ENCODE measurements around the gene PPM1H.
"Not testable (repeated sequence)": the region's sequence is repeated elsewhere in the genome, so short reads cannot be mapped to it uniquely, and the experiment has no call there.

PPM1H gene, protein sequence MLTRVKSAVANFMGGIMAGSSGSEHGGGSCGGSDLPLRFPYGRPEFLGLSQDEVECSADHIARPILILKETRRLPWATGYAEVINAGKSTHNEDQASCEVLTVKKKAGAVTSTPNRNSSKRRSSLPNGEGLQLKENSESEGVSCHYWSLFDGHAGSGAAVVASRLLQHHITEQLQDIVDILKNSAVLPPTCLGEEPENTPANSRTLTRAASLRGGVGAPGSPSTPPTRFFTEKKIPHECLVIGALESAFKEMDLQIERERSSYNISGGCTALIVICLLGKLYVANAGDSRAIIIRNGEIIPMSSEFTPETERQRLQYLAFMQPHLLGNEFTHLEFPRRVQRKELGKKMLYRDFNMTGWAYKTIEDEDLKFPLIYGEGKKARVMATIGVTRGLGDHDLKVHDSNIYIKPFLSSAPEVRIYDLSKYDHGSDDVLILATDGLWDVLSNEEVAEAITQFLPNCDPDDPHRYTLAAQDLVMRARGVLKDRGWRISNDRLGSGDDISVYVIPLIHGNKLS

GRCh38 chr12:62934799-62935674 lies at the start of gene PPM1H:
Gene PPM1H, minus strand, starts transcription at chr12:62935150. Its CDS starts 414 bp downstream, at chr12:62934736.
- peak; percentile 25 for DNase-seq

DNA sequence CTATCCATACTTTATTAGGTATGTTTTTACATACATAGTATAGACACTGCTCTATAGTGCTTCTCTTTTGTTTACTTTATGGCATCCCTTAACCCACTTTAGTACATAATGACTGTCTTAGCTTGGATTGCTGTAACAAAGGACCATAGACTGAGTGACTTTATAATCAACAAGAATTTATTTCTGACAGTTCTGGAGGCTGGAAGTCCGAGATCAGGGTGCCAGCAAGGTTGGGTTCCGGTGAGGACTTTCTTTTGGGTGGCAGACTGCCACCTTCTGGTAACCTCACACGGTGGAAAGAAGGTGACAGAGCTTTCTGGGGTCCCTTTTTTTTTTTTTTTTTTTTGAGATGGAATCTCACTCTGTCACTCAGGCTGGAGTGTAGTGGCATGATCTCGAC lies 48.6 kb upstream of the PPM1H start:
- no peak for DNase-seq

GRCh38 chr12:62978768-62979167 lies 43.8 kb upstream of the PPM1H start:
- DNase-seq, result no peak

- no peak for DNase-seq
Measured at GRCh38 chr12:62977883-62978282, 42.9 kb upstream of the PPM1H start.

GRCh38 chr12:62977418-62977817 lies 42.5 kb upstream of the PPM1H start:
- no peak for DNase-seq

GRCh38 chr12:62976110-62976662 lies 41.2 kb upstream of the PPM1H start:
- DNase-seq, result no peak

GRCh38 chr12:62971769-62972525 lies 37.0 kb upstream of the PPM1H start:
- no peak for DNase-seq

DNA sequence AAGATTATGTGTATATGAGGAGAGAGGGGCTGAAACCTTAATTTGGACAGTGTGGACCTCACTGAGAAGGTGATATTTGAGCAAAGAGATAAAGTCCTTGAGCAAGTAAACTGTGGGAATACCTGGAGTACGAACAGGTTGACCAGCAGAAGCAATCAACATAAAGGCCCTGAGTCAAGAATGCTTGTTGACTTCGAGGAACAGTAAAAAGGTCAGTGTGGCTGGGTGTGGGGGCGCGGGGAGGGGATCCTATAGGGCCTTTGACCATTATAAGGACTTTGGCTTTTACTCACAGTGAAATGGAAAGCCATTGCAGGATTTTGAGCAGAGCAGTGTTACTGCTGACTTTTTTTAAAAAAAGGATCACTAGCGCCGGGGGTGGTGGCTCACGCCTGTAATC lies 34.7 kb upstream of the PPM1H start:
- DNase-seq, result no peak

DNA sequence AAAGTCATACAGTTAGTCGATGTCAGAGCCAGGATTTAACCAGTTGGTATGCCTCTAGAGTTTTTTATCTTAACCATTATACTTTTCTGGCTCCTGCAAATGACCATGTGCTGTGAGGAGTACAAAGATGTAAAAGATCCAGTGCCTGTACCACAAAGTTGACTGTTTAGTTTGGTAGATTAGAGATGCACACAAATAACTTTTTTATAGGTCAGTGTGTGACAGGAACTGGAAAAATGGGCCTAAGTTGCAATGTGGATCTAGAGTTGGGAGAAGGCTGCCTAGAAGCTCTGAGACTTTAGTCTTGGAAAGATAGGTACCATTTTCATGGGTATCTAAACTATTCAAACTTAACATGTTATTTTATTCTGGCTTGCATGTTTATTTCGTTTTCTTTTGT lies 32.8 kb upstream of the PPM1H start:
- no peak for DNase-seq

DNA sequence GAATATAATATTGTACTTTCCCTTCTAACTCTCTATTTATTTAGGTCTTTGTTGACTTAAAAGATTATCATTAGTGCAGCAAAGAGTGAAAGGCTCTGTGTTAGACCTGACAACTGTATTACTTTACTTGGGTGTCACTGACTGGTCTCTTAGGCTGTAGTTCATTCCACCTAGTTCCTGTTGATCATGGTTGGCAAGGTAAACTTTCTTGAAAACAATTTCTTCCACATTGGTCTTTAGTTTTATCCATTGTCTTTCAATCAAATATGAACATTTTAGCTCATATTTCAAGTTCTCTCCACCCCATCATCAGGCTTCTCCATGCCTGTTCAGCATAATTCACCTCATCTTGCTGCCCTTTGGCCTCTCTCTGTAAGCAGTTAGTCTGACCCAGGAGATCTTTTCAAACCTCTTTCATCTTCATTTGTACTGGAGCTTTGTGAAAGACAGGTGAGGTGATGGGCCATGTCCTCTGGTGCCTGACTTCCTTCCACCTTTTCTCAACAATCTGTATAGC lies 32.1 kb upstream of the PPM1H start:
- DNase-seq, result no peak

DNA sequence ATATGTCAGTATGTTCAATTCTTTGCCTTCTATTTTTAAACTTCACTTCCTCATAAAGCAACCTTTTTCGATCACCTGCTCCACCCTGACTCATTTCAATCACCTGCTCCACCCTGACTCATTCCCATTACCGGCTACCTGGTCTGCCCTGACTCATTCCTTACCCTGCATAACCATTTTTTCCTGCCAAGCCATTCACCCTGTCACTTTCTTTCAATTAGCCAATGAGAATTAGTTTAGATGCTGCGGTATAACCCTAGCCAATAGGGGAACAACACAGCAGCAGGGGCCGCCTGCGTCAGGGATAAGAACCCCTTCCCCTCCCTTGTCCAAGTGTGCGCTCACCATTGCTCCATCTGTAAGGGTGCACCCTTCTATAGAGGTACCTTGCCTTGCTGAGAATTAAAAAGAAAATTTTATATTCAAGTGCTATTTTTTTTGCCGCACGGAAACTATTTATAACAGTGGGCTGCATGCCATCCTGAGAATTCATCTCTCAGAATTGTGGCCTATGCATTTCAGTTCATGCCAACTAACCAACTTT lies 31.6 kb upstream of the PPM1H start:
- not testable (repeated sequence) for DNase-seq

DNA sequence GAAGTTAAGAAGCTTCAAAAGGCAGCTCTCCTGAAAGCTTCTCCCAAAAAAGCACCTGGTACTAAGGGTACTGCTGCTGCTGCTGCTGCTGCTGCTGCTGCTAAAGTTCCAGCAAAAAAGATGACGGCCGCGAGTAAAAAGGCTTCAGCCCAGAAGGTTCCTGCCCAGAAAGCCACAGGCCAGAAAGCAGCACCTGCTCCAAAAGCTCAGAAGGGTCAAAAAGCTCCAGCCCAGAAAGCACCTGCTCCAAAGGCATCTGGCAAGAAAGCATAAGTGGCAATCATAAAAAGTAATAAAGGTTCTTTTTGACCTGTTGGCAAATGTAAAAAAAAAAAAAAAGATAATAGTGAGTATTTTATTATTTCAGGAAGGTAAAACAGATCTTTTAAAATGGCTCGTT lies 30.8 kb upstream of the PPM1H start:
- not testable (repeated sequence) for DNase-seq

DNA sequence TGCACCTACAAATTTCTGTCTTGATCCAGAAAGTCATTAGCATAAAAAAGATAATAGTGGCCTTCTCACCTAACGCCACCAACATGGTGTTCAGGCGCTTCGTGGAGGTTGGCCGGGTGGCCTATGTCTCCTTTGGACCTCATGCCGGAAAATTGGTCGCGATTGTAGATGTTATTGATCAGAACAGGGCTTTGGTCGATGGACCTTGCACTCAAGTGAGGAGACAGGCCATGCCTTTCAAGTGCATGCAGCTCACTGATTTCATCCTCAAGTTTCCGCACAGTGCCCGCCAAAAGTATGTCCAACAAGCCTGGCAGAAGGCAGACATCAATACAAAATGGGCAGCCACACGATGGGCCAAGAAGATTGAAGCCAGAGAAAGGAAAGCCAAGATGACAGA lies 30.3 kb upstream of the PPM1H start:
- not testable (repeated sequence) for DNase-seq

- no peak for DNase-seq
Measured at GRCh38 chr12:62963486-62964041, 28.6 kb upstream of the PPM1H start.

GRCh38 chr12:62960324-62960723 lies 25.4 kb upstream of the PPM1H start:
- no peak for DNase-seq

GRCh38 chr12:62959745-62960144 lies 24.8 kb upstream of the PPM1H start:
- DNase-seq, result no peak

DNA sequence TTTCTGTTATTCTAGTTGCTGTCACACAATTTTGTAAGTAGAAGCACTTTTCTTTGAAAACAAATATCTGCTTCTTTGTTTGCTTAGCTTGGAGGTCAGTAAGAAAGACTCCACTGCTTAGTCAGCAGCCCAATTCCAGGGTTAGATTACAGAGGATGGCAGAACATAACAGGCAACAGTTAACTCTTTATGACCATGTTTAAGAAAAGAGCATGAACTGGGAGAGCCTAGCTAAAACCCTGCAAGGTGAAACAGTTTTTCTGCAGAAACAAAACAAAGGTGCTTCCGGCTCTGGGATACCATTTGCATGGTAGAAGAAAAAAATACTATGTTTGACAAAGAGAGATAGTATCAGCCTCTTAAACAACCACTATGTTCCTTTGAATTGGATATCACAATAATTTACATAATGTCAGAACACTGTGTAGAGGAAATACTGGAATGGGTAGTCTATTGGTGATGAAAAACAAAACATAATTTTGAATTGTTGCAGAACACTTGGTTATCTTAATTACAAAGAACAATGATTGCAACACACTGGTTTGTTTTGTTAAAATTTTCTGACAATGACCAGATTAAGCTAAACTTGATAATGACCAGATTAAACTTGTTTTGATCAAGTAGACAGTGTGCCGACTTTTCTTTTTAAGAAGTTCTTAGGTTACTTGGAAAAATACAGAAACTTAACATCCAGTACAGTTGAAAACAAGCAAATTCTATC lies 22.4 kb upstream of the PPM1H start:
- DNase-seq, result no peak

DNA sequence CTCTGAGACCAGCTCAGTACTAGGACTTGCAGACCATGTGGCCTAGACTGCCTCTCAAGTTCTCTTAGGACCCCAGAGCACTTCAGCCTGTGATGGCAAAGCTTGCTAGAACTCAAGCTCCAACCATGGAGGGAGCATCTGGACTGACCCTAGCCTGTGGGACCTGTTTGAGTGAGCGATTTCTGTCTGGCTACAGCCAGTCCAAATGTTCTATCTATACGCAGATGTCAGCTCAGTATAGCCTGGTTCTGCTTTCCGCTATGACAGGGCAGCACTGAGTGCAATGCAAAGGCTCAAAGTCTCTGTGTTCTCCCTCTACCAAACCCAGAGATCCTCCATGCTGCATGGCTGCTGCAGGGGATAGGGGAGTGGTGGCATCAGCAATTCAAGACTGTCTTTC lies 20.7 kb upstream of the PPM1H start:
- DNase-seq, result no peak

- DNase-seq, result no peak
Measured at GRCh38 chr12:62950317-62950716, 15.4 kb upstream of the PPM1H start.

DNA sequence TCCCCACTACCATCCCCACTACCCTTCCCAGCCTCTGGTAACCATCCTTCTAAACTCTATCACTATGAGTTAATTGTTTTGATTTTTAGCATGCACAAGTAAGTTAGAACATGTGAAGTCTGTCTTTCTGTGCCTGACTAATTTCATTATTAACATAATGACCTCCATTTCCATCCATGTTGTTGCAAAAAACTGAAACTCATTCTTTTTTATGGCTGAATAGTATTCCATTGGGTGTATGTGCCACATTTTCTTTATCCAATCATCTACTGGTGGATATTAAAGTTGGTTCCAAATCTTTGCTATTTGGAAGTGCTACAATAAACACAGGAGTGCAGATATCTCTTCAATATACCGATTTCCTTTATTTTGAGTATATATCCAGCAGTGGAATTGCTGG lies 13.2 kb upstream of the PPM1H start:
- DNase-seq, result no peak

- no peak for DNase-seq
Measured at GRCh38 chr12:62947364-62947763, 12.4 kb upstream of the PPM1H start.

Data from CD4-positive, alpha-beta T cell treated with Interleukin-15 for 1 hour (primary cell).